ENCODE data around the gene PEX16.
A peak's percentile ranks its signal among the peaks of the same experiment; 100 is the strongest.

The PEX16 gene

GRCh38 chr11:45899448-45900174, 18.1 kb downstream of the PEX16 start:
- DNase-seq: peak; percentile 85

- no peak for DNase-seq
These were observed 18.6 kb downstream of the PEX16 start for GRCh38 chr11:45899086-45899447.

GRCh38 chr11:45897556-45897955, 20.1 kb downstream of the PEX16 start:
- no peak for DNase-seq

- DNase-seq: peak; percentile 65
These were observed 21.2 kb downstream of the PEX16 start for GRCh38 chr11:45896422-45896984.

GRCh38 chr11:45895553-45896259, 22.0 kb downstream of the PEX16 start:
- DNase-seq: no peak

GRCh38 chr11:45894555-45895247, 23.0 kb downstream of the PEX16 start:
- DNase-seq: no peak

GRCh38 chr11:45892856-45893255, 24.8 kb downstream of the PEX16 start:
- no peak for DNase-seq

- no peak for DNase-seq
These were observed 26.7 kb downstream of the PEX16 start for GRCh38 chr11:45890886-45891550.

GRCh38 chr11:45889966-45890365, 27.7 kb downstream of the PEX16 start:
- no peak for DNase-seq

- DNase-seq: no peak
These were observed 28.1 kb downstream of the PEX16 start for GRCh38 chr11:45889555-45889954.

GRCh38 chr11:45887587-45887986, 30.1 kb downstream of the PEX16 start:
- no peak for DNase-seq

- no peak for DNase-seq
These were observed 30.7 kb downstream of the PEX16 start for GRCh38 chr11:45886816-45887520.

GRCh38 chr11:45885921-45886721, 31.6 kb downstream of the PEX16 start:
- DNase-seq: no peak

- peak; percentile 66 for DNase-seq
These were observed 32.3 kb downstream of the PEX16 start, which contains the start of gene MAPK8IP1 for GRCh38 chr11:45885274-45885920. MAPK8IP1 (plus strand) TSS chr11:45885651; CDS start chr11:45885821, 170 bp downstream.

GRCh38 chr11:45884596-45885185, 33.0 kb downstream of the PEX16 start:
- no peak for DNase-seq

GRCh38 chr11:45881708-45882368, 35.8 kb downstream of the PEX16 start:
- DNase-seq: no peak

- no peak for DNase-seq
These were observed 36.7 kb downstream of the PEX16 start for GRCh38 chr11:45880772-45881570.
